A549 (cell line): ENCODE measurements around the gene HMX3. TPM values are rescaled to one million over a fixed set of nuclear protein-coding genes. Genes with fewer than 3 reads are reported as not detected.
"Not testable (repeated sequence)": the region's sequence is repeated elsewhere in the genome, so short reads cannot be mapped to it uniquely, and the experiment has no call there.

Experiments
- ATAC-seq, 2 experiments: fragments of 200-7000 bp in 1 of 2; fragments of >200 bp in 1 of 2; cut with Nextera tagmentation in 1 of 2; cut with Tn5 transposase in 1 of 2; 3 replicates each; pipeline versions ENCODE4 v1.8.0 to v1.9.1; 2018 to 2020; ENCODE audit warnings: mild to moderate bottlenecking in 1 of 2, moderate library complexity in 1 of 2
- CTCF ChIA-PET: fragments of 300-600 bp; sonication (Branson Sonifier 250); formaldehyde crosslinking; extraction: SDS; loops from one replicate; lab custom pipeline; 2021; ENCODE audit warnings: antibody characterized with exemption, inconsistent platforms; lab: Yijun Ruan, JAX
- POLR2A ChIA-PET: fragments of 350-600 bp; formaldehyde crosslinking; extraction: SDS; loops from one replicate; lab custom pipeline; 2021; ENCODE audit warnings: antibody characterized with exemption, inconsistent platforms; lab: Yijun Ruan, JAX
- DNase-seq, 2 experiments: peaks; one replicate each; pipeline versions ENCODE4 v3.0.0 to v3.0.0-alpha.2; 2011 to 2016; ENCODE audit warnings: low read depth in 1 of 2, low spot score in 1 of 2
- FAIRE-seq: peaks from 2 replicates; lab custom pipeline; 2011; peaks lifted over from hg19 to GRCh38; lab: Jason Lieb, UNC
- H3K27ac ChIP-seq, 2 experiments: fragments of >200 bp; sonication (Bioruptor Twin); formaldehyde crosslinking; 3 replicates each; pipeline ENCODE4 v1.5.1; 2016 to 2017
- H3K4me1 ChIP-seq: fragments of >200 bp; sonication (Bioruptor Twin); formaldehyde crosslinking; 3 replicates; pipeline ENCODE4 v1.6.1; 2016
- H3K4me2 ChIP-seq: fragments of >200 bp; sonication (Bioruptor Twin); formaldehyde crosslinking; 3 replicates; pipeline ENCODE4 v1.6.1; 2016
- H3K4me3 ChIP-seq: fragments of >200 bp; sonication (Bioruptor Twin); formaldehyde crosslinking; 3 replicates; pipeline ENCODE4 v1.5.1; 2016
- H3K9me3 ChIP-seq: fragments of >200 bp; sonication (Bioruptor Twin); formaldehyde crosslinking; 3 replicates; pipeline ENCODE4 v1.6.1; 2016
- CBX2 ChIP-seq: fragments of 200-600 bp; sonication (generic); IDR thresholded peaks from 2 replicates; pipeline ENCODE4 v1.6.1; 2016; ENCODE audit warnings: low read depth, mild to moderate bottlenecking, borderline replicate concordance
- CBX8 ChIP-seq: fragments of 200-600 bp; sonication (generic); IDR thresholded peaks from 2 replicates; pipeline ENCODE4 v1.6.1; 2016
- EP300 ChIP-seq, 2 experiments: fragments of >200 bp; sonication (Bioruptor Twin); formaldehyde crosslinking; IDR thresholded peaks; 2 replicates in 1 of 2; 3 replicates in 1 of 2; pipeline ENCODE4 v1.6.1; 2016 to 2017
- HDAC2 ChIP-seq: fragments of 200-600 bp; sonication (generic); IDR thresholded peaks from 2 replicates; pipeline ENCODE4 v1.6.1; 2016
- HOXA7 ChIP-seq: fragments of 250-450 bp; sonication (Bioruptor Pico); IDR thresholded peaks from 2 replicates; pipeline ENCODE4 v1.5.0; 2020; ENCODE audit warnings: mild to moderate bottlenecking, moderate library complexity
- HOXB13 ChIP-seq: fragments of 250-450 bp; sonication (Bioruptor Pico); IDR thresholded peaks from 2 replicates; pipeline ENCODE4 v1.5.0; 2020; ENCODE audit warnings: low read depth, mild to moderate bottlenecking, moderate library complexity
- JUNB ChIP-seq: fragments of >200 bp; sonication (Bioruptor Twin); formaldehyde crosslinking; IDR thresholded peaks from 2 replicates; pipeline ENCODE4 v1.6.1; 2016
- KDM1A ChIP-seq: fragments of 200-600 bp; sonication (generic); IDR thresholded peaks from 2 replicates; pipeline ENCODE4 v1.6.1; 2016; ENCODE audit warnings: low read depth, mild to moderate bottlenecking
- MAFK ChIP-seq: fragments of 450-650 bp; IDR thresholded peaks from 2 replicates; pipeline ENCODE4 v1.6.1; 2014; ENCODE audit not compliant: partially characterized antibody
- MAZ ChIP-seq: fragments of 150-350 bp; IDR thresholded peaks from 2 replicates; pipeline ENCODE4 v1.6.1; 2014; ENCODE audit warnings: antibody characterized with exemption, low read depth, low read length, borderline replicate concordance
- MYC ChIP-seq: IDR thresholded peaks from 2 replicates; pipeline ENCODE4 v1.6.1; 2012; ENCODE audit warnings: mild to moderate bottlenecking, inconsistent platforms, low read length, improper control_type of control experiment, borderline replicate concordance
- PHF8 ChIP-seq: fragments of 200-600 bp; sonication (generic); IDR thresholded peaks from 2 replicates; pipeline ENCODE4 v1.6.1; 2016; ENCODE audit warnings: low read depth, mild to moderate bottlenecking, antibody characterized with exemption, moderate library complexity, borderline replicate concordance
- POLR2AphosphoS2 ChIP-seq: conservative IDR thresholded peaks from 2 replicates; pipeline ENCODE4 v1.6.1; 2012; ENCODE audit warnings: low read length, improper control_type of control experiment, inconsistent platforms
- RAD21 ChIP-seq, 2 experiments: fragments of >200 bp in 1 of 2; sonication (Bioruptor Twin) in 1 of 2; formaldehyde crosslinking in 1 of 2; IDR thresholded peaks in 1 of 2; conservative IDR thresholded peaks in 1 of 2; 2 replicates in 1 of 2; 3 replicates in 1 of 2; pipeline ENCODE4 v1.6.1; 2012 to 2018; ENCODE audit warnings: inconsistent platforms in 1 of 2
- RFX5 ChIP-seq: fragments of 450-650 bp; IDR thresholded peaks from 2 replicates; pipeline ENCODE4 v1.7.1; 2014; ENCODE audit warnings: antibody characterized with exemption, mild to moderate bottlenecking, moderate library complexity
- SREBF2 ChIP-seq: fragments of 450-650 bp; IDR thresholded peaks from 2 replicates; pipeline ENCODE4 v1.6.1; 2014; ENCODE audit warnings: mild to moderate bottlenecking, moderate library complexity
- TFCP2L1 ChIP-seq: fragments of 250-450 bp; sonication (Bioruptor Pico); IDR thresholded peaks from 2 replicates; pipeline ENCODE4 v1.5.0; 2021; ENCODE audit warnings: mild to moderate bottlenecking
- TP53 ChIP-seq: fragments of 250-450 bp; sonication (Bioruptor Pico); IDR thresholded peaks from 2 replicates; pipeline ENCODE4 v1.5.0; 2021; ENCODE audit warnings: mild to moderate bottlenecking, moderate library complexity
- ZC3H11A ChIP-seq: fragments of 450-650 bp; IDR thresholded peaks from 2 replicates; pipeline ENCODE4 v1.6.1; 2014; ENCODE audit warnings: antibody characterized with exemption, mild to moderate bottlenecking
- WGBS: methylation state at CpG from one replicate; pipeline ENCODE4 v1.1.6; 2017; ENCODE audit errors: missing lambda C conversion rate; 5-methylcytosine and 5-hydroxymethylcytosine counted together
- polyA plus RNA-seq, 4 experiments: library from polyadenylated mRNA; depleted of rRNA in 3 of 4; stranded (reverse); fragments of >200 nt; fragmentation: RNase III in 1 of 4; extraction: RNeasy Plus Mini Kit Qiagen cat#74134 plus additional on column Dnase treatment in 1 of 4; gene quantifications; 2 replicates in 3 of 4; 3 replicates in 1 of 4; pipeline ENCODE4 v1.2.3, GENCODE V29; 2011 to 2017
- TF ChIP-seq, protein P1 (sequence below): IDR thresholded peaks from 2 replicates; pipeline ENCODE4 v1.6.1; 2012
- TF ChIP-seq, protein P2 (sequence below): IDR thresholded peaks from 2 replicates; pipeline ENCODE4 v1.6.1; 2012; ENCODE audit warnings: low read depth, borderline replicate concordance

Gene HMX3
- polyA plus RNA-seq, 2 of the 4 experiments (the other 2 are of a cell fraction), result not detected

DNA sequence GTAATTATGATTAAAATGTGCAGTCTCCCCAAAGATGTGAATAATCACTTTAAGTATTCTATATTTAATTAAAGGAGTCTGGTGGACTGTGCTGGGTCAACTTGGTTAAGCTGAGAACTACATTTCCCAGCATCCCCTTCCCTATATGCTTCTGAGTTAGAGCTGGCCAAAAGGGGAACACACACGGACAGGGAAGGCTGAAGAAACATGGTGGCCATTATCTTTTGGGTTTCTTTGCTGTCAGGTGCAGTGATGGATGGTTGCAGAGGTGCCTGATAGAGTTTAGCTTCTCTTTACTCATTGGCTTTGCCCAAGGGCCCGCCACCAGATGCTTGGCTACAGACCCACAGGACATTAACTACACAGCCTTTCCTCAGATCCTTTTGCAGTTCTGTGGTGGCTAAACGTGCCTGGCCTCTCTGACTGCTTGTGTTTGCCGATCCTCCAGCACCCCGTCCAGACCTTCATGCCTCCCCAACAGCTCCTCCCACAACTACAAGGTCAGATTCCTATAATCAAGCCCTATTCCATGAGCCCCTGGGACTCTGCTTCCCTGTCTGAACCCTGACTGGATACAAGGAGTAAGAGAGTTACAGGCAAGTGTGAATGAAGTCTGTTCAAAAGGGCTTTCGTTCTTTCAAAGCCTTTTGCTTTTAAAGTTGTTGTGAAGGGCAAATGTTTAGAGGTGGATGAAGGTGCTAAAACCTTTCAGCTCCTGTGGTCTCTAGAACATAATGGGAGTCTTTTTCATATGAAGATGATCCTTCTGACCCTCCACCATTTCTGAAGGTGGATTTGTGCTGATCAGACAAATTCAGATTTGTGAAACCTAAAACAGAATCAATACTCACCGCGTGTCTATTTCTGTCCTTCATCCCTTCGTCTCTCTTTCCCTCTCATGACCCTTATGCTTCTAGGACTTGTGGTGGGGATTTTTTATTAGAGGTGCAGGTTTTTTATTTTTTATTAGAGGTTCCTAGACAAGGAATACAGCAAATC, 39.9 kb downstream of the HMX3 start:
- TF ChIP-seq RAD21 (conservative IDR thresholded peaks at IDR 0.05 in 1 of 2, IDR thresholded peaks at IDR 0.05 in 1 of 2), result no peak
- TF ChIP-seq MAFK, result peak; percentile 81
- TF ChIP-seq, all 56 proteins: peak for 1
- no peak for ATAC-seq
- Histone ChIP-seq H3K4me1 (no peaks in the 10 kb centered on the region), H3K4me2 (no peak overlapping the region), H3K4me3 (no peak overlapping the region), H3K9me3 (no peaks in the 10 kb centered on the region), H3K27ac (no peak overlapping the region)
- DNase-seq, result no peak
- 90% methylated on average over 9 of the region's 9 CpGs for WGBS
- POLR2A ChIA-PET, result no interaction called here
- CTCF ChIA-PET, result interaction anchor here (1.2 kb wide), 1 partner anchor 35 kb away, joined by 3 read pairs; no protein-coding TSS in a partner anchor
- FAIRE-seq, result no peak

DNA sequence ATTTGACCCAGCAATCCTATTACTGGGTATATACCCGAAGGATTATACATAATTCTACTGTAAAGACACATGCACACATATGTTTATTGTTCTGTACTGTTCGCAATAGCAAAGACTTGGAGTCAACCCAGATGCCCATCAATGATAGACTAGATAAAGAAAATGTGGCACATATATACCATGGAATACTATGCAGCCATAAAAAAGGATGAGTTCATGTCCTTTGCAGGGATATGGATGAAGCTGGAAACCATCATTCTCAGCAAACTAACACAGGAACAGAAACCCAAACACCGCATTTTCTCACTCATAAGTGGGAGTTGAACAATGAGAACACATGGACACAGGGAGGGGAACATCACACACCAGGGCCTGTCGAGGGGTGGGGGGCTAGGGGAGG, 42.6 kb downstream of the HMX3 start:
- H3K4me1 ChIP-seq, H3K27ac ChIP-seq, POLR2A ChIA-PET, FAIRE-seq, ATAC-seq, DNase-seq, H3K4me2 ChIP-seq, CTCF ChIA-PET, H3K4me3 ChIP-seq: not testable (repeated sequence)
- peaks cover 15% of the 10 kb centered on the region; the same call in 1 of the 3 replicates for H3K9me3 ChIP-seq
- 93% methylated on average over 3 of the region's 4 CpGs for WGBS

DNA sequence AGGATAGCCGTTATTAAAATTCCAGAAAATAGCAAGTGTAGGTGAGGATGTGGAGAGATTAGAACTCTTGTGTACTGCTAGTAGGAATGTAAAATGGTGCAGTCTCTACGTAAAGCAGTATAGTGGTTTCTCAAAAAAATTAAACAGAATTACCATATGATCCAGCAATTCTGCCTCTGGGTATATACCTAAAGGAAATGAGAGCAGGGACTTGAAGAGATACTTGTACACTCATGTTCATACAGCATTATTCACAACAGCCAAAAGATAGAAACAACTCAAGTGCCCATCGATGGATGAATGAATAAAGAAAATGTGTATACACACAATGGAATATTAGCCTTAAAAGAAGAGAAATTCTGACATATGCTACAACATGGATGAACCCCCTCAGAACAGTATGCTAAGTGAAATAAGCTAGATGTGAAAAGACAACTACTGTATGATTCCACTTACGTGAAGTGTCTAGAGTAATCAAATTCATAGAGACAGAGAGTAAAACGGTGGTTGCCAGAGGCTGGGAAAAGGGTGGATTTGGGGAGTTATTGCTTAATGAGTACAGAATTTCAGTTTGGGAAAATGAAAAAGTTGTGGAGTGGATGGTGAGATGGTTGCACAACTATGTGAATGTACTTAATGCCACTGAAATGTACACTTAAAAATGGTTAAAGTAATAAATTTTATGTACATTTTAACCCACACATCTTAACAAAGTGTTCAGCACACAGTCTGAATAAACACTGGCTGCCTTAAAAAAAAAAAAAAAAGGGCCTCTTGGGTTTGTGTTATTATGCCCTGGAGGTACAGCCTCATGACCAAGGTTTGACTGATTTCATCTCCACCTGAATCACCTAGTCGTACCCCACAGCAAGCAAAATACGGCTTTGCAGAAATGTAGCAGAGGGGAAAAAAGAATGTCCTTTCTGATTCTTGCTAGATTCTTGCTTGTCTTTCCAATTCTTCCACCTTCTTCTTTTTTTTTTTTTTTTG, 44.6 kb downstream of the HMX3 start:
- no peak overlapping the region for H3K27ac ChIP-seq
- no peak for ATAC-seq
- ChIA-PET POLR2A (no interaction called here), CTCF (no interaction called here)
- H3K4me3 ChIP-seq, result no peak overlapping the region
- peaks cover 29% of the 10 kb centered on the region for H3K9me3 ChIP-seq
- DNase-seq, result no peak
- no peaks in the 10 kb centered on the region for H3K4me1 ChIP-seq
- FAIRE-seq, result no peak
- TF ChIP-seq TP53 (no peak), CBX2 (no peak), POLR2AphosphoS2 (no peak), ZC3H11A (no peak)
- WGBS, result 82% methylated on average over 7 of the region's 7 CpGs
- H3K4me2 ChIP-seq, result no peak overlapping the region

DNA sequence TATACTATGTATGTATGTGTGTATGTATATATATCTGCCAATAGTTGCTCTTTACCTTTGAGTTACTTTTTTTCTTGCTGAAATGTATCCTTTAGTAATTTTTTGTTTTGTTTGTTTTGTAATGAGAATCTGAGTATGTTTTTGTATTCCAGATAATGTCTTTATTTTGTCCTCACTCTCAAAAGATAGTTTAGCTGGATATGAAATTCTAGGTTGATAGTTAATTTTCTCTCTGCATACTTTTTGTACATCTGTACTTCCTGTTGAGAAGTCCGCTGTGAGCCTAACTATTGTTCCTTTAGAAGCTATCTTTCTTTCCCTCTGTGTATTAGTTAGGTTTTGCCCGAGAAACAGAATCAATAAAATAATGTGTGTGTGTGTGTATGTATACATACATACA, 48.0 kb downstream of the HMX3 start:
- no peak for FAIRE-seq
- CTCF ChIA-PET, result interaction anchor here (1.0 kb wide), 1 partner anchor 28 kb away, joined by 3 read pairs; no protein-coding TSS in a partner anchor
- Histone ChIP-seq H3K4me1 (no peaks in the 10 kb centered on the region), H3K4me2 (no peak overlapping the region), H3K9me3 (peaks cover 31% of the 10 kb centered on the region), H3K4me3 (no peak overlapping the region), H3K27ac (no peak overlapping the region)
- POLR2A ChIA-PET, result no interaction called here
- ATAC-seq, result no peak
- 73% methylated on average over 2 of the region's 2 CpGs for WGBS
- DNase-seq, result no peak
- TF ChIP-seq RFX5 (no peak), JUNB (no peak), MYC (no peak), HOXB13 (CRISPR knock-in tag) (no peak), CBX8 (no peak), KDM1A (no peak), HDAC2 (no peak), SREBF2 (no peak), HOXA7 (CRISPR knock-in tag) (no peak), TFCP2L1 (no peak), PHF8 (no peak), EP300 (IDR thresholded peaks at IDR 0.05) (no peak), MAZ (no peak)
- TF ChIP-seq, protein P1, sequence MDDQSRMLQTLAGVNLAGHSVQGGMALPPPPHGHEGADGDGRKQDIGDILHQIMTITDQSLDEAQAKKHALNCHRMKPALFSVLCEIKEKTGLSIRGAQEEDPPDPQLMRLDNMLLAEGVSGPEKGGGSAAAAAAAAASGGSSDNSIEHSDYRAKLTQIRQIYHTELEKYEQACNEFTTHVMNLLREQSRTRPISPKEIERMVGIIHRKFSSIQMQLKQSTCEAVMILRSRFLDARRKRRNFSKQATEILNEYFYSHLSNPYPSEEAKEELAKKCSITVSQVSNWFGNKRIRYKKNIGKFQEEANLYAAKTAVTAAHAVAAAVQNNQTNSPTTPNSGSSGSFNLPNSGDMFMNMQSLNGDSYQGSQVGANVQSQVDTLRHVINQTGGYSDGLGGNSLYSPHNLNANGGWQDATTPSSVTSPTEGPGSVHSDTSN, result no peak
- TF ChIP-seq, protein P2, sequence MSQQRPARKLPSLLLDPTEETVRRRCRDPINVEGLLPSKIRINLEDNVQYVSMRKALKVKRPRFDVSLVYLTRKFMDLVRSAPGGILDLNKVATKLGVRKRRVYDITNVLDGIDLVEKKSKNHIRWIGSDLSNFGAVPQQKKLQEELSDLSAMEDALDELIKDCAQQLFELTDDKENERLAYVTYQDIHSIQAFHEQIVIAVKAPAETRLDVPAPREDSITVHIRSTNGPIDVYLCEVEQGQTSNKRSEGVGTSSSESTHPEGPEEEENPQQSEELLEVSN, result no peak
